T1000 (cell line): ENCODE results near the gene WASF2.
"Not testable (repeated sequence)": the region's sequence is repeated elsewhere in the genome, so short reads cannot be mapped to it uniquely, and the experiment has no call there.

Experiments
- DNase-seq: peaks from one replicate; lab custom pipeline; 2025; ENCODE audit warnings: mixed read lengths; lab: John Stamatoyannopoulos, UW

The WASF2 gene

DNA sequence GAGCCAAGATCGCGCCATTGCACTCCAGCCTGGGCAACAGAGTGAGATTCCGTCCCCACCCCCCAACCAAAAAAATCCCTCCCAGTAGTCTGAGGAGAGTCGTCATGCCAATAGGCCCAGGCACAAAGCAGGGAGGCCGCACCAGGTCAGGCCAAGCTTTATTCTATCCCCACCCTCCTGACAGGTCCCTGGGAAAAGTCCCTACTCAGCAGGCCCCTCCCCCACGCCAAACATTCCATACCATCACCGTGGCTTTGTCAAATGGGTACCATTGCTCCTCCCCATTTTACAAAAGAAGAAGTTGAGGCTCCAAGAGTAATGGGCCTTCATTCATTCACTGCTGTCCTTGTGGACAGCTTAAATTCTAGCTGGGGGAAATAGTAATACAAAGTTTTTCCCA, 92.2 kb downstream of the WASF2 start:
- DNase-seq: no peak

DNA sequence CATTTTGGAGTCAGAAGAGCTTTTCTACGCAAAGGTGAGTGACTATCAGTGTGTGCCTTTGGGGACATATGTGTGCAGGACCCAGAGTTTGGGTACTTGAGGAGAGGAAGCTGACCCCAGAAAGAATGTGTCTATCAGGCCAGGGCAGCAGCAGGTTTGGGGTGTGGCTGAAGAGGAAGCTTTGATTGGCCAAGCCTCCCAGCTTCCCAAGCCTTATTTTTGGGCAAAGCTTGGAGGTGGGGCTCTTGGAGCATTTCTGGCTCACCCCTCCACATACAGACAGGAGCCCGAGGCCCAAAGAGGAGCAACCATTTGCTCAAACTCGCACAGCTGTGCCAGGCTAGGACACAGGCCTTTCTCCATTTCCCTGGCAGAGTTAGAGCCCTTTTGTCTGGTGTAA, 92.9 kb downstream of the WASF2 start:
- DNase-seq: no peak

DNA sequence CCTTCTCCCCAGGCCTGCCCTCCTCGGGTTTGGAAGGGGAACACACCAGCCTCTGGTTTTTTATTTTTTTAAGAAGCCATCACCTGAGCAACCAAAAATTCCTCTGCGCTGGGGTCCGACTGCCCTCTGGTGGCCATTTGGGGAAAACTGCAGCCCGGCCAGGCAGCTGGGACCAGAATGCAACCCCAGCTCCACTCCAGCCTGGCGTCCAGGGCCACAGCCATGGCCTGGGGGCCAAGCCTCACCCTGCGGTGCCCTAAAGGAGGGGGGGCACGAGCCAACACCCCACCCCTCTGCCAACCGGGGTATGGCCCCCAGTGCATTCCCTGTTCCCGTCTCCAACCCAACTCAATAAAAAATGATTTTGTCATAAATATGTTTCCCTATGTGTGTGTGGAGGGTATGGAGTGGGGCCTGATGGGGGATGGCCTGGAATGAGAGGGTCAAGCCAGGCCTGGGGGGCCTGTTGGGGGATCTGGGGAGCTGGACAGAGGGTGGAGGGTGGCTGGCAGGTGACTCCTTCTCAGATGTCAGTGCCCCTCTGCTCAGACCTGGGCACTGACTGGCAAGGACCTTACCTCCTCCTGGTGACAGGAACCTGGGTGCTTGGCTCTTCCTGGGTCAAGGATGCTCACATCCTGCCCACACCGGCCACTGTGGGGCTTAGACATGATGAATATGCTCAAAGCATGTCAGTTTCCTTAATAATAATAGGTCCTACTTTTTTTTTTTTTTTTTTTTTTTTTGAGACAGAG, 94.3 kb downstream of the WASF2 start:
- peak; percentile 58 for DNase-seq

DNA sequence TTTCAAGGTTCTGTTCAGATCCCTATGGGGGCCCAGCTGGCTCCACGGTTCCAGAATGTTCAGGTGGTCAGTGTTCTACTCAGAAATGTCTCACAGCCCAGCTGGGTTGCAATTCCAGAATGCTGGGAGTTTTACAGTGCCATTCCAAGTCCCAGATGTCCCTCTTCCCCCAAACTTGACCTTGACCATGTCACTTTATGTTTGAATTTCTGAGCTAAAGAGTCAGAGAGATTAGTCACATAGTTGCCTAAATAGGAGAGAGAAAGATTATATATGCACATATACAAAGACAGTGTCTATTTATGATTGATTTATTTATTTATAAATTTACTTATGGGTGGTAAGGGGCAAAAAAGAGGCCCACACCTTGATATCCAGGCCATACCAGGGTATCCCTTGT, 95.0 kb downstream of the WASF2 start:
- no peak for DNase-seq

DNA sequence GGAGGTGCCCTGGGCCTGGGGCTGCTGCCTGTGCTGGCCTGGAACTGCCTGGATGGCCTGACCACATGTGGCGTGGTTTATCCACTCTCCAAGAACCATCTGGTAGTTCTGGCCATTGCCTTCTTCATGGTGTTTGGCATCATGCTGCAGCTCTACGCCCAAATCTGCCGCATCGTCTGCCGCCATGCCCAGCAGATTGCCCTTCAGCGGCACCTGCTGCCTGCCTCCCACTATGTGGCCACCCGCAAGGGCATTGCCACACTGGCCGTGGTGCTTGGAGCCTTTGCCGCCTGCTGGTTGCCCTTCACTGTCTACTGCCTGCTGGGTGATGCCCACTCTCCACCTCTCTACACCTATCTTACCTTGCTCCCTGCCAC, 95.7 kb downstream of the WASF2 start:
- DNase-seq: no peak

DNA sequence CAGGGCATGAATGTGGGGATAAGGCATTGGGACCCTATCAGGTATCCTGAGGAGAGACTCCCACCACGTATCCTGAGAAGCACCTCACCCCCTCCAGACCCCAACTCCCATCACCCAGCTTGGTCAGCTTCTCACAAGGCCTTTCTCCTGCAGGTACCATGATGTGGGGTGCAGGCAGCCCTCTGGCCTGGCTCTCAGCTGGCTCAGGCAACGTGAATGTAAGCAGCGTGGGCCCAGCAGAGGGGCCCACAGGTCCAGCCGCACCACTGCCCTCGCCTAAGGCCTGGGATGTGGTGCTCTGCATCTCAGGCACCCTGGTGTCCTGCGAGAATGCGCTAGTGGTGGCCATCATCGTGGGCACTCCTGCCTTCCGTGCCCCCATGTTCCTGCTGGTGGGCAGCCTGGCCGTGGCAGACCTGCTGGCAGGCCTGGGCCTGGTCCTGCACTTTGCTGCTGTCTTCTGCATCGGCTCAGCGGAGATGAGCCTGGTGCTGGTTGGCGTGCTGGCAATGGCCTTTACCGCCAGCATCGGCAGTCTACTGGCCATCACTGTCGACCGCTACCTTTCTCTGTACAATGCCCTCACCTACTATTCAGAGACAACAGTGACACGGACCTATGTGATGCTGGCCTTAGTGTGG, 96.2 kb downstream of the WASF2 start:
- no peak for DNase-seq

DNA sequence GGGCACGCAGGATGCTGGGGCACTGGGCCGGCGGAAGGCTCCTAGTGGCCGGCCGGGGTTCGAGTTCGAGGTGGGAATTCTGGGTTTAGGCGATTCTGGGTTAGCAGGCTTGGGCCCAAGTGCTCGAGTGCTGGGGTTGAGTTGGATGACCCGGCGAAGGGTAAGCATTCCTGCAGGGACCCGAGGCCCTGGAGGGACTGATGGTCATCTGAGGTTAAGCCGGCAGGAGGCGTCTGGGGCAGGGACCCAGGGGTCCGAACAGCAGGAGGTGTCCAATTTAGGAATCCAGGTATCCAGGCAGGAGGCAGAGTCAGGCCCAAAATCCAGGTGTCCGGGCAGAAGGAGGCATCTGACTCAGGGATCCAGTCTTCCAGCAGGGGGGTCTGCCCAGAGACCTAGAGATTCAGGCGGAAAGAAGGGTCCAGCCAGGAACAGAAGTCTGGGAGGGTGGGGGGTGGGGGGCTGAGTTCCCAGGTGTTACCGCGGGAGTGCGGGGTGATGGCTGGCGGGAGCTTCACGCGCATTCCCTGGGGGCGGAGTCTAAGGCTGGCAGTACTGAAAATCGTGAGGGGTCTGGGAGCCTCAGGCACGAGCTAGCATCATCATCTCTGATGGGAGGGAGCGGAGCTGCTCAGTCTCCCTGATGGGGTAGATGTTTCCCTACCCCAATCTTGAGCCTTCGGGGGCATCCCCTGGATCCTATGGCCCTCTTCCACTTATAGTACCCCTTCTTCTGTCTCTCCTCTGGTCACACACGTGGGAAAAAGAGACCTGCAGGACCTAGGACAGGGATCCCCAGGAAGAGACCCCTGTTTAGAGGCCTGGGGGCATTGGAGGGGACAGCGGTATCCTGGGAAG, 97.0 kb downstream of the WASF2 start:
- no peak for DNase-seq

DNA sequence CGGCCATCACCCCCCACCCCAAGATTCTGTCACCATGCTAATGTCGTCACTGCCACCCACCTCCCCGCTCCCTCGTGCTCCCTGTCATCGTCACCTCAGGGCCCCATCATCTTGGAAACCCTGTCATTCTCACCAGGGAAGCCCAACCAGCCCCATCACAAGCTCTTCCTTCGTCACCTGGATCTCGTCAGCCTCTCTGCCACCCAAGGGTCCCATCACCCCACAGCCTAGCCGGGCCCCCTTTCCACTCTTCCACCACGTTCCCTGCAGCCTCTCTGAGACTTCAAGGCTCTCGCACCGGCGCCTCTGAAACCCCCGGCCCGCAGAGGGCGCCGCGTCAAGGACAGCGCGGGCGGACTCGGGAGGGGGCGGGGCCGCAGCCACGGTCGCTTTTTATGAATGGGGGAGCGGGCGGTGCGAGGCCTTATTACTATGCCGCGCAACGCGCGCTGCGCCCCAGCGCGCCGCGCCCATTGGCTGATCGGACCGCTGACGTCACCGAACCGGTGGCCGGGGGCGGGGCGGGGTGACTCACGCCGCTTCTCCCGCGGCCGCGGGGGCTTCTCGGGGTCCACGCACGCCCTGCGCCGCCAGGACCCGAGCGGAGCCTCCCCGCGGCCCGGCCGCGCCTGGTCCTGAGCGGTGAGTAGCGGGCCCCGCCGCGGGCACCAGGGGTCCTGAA, 97.7 kb downstream of the WASF2 start, which contains the start of gene GPR3:
GPR3 (plus strand) TSS at position 527 of the 682 bp plus-strand sequence. CDS start 1,177 bp downstream, outside the sequence.
- DNase-seq: peak; percentile 89

DNA sequence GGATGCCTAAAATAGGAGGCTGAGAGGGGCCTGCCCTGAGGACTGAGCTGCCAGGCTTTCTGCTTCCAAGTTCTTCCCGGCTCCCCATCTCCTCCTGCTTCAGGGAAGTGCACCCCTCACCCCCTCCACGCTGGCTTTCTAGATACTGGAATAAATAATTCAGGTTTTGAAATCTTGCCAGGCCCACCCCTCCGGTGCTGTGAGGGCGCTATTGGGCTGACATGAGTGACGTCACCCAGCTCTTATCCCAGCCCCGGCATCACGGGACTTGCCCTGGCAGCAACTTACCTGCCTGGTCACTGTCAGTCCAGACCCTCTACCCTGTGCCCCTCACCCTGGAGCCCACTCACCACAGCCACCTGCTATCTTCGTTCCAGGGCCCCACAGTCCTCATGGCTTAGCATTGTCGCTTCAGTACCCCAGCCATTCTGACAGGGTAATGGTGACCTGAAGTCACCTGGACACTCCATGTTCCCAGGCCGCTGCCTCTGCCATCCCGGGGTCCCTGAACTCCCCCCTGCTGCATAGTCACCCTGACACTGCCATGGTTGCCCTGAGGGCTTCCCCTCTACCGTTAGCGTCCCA, 98.4 kb downstream of the WASF2 start:
- DNase-seq: peak; percentile 35

DNA sequence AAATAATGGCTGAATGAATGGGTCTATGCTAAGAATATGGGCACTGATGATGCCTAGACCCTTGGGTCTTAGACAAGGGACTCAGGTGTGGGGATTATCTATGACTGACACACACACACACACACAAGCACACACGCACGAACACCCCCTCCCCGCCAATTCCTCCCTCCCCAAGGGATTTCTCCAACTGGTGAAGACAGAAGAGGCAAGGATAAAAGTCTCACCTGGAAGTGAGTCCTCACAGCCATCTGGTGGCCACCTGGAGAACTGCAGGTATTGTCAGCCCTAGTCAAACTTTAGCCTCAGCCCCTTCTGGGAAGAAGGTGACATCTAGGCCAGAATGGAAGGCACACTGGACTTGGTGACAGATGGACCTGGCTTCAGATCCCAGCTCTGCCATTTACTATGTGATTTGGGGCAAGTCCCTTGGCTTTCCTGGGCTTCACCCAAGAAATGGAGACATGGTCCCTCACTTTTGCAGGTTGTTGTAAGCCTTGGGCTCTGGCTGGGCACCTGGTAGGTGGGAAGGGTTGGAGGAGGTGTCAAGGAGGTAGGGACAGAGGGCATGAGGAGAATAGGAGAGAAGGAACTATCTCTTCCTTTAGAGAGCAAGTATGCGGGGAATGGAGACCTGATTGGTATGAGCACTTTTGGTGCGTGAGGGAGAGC, 101.5 kb downstream of the WASF2 start:
- peak; percentile 34 for DNase-seq

DNA sequence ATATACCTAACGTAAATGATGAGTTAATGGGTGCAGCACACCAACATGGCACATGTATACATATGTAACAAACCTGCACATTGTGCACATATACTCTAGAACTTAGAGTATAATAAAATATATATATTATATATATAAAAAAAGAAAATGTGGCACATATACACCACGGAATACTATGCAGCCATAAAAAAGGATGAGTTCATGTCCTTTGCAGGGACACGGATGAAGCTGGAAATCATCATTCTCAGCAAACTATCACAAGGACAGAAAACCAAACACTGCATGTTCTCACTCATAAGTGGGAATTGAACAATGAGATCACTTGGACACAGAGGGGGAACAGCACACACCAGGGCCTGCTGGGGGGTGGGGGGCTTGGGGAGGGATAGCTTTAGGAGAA, 105.2 kb downstream of the WASF2 start:
- DNase-seq: not testable (repeated sequence)

DNA sequence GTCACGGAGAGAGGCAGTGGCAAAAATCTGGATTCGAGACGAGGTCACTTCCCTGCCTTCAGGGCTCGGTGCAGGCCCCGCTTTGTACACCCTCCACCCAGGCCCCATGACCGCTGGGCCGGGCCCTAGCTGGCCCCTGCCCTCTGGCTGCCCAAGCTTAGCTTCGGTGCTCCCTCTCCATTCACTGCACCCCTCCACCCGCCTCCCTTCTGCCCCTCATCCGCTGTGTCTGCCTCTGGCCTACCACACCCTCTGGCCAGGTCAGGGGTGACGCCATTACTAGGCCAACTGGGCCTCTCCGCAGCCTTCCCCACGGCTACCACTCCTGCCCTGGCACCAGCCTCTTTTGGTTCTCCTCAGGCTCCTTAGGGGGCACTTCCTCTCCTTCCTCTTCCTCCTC, 106.3 kb downstream of the WASF2 start:
- no peak for DNase-seq

DNA sequence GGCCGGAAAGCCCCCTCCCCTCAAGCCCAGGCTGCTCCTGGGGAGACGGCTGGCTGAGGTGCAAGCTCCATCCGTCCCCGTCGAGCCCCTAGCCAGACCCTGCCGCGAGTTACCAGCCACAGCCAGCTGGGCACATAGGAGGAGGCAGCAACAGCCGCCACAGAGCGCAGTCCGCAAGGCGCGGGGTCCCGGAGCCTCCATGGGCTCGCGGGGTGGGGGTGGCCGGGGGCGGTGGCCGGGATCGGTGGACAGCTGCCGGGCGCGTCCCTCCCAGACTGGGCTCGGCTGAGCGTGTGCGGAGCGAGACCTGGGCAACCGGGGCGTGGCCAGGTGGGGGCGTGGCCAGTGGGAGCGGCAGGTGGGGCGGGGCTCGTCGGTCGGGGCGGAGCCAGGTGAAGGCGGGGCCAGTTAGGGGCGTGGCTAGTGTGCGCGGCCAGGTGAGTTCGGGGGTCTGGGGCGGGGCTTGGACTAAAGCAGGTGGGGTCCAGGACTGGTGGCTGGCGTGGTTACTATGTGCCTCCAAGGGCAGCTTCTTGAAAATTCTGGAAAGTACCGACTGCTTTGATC, 106.8 kb downstream of the WASF2 start, which contains the start of gene CD164L2:
CD164L2 (minus strand) TSS at position 295 of the 567 bp plus-strand sequence; CDS start at position 201, 94 bp downstream.
- no peak for DNase-seq

DNA sequence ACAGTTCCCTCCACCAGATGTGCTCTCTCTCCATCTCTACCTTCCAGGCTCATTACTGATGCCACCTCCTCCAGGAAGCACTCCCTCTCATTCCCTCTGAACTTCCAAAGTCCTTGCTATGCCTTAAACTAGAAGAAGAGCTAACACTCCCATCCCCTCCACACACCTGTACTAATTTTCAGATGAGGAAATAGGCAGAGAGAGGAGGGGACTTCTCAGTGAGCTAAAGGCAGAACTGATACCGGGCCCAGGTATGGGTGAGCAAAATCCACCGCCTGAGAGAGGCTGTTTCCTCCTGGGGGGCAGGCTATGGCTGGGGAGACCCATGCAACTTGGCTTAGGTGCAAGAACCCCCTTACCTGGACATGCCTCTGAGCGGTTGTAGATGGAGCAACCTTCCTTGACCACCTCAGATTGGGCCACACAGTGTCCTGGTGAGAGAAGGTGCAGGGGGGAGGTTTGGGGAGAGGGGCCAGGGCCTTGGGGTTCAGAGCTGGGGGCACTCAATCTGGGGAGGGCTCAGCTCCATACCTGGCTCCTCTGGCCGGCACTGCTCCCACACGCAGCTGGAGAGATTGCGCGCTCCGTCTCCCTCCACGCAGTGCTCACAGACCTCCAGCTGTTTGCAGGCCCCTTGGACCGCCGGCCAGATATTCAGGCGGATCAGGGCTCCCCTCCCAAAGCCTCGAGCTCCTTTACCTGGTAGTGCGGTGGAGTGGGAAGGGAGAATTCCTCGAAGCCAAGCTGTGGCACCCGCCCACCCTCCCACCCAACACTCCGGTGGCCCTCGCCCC, 107.8 kb downstream of the WASF2 start:
- DNase-seq: no peak

DNA sequence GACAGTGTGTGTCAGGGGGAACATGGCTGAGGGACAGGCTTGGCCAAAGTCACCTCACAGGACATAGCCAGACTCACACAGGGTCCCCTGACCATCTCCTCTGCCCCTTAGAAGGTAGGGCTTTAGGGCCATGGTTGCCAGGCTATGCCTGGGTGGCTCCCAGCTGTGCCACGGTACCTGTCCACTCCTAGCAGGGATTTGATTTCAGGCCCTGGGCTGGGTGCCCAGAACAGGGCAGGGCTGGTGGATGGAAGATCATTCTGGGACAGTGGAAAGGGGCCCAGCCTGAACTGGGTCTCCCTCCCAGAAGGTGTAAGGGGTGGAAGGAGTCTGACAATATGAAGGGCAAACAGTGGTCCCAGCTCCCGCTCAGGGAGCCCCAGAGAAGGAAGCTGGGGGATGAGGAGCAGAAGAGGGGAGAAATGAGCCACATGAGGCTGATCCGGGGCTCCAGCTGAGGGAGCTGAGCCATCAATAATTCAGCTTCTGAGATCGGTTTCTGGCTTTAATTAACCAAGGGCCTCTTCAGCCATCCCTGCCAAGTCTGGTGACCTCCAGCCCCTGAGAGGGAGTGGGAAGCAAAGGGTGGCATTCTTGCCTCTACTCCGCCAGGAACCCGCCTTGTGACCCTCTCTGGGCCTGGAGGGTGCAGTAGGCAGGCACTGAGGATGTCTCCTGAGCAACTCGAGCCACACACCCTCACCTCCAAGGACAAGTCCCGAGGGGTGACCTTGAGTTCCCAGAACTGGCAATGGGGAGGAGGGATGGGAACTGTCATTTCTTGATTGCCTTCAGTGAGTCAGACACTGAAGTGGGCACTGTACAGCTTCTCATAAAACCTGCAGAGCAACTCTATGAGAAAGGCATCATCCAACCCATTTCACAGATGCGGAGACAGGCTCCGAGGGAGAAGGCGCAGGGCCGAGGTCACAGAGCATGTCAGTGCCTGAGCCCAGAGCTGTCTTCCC, 108.9 kb downstream of the WASF2 start:
- no peak for DNase-seq

DNA sequence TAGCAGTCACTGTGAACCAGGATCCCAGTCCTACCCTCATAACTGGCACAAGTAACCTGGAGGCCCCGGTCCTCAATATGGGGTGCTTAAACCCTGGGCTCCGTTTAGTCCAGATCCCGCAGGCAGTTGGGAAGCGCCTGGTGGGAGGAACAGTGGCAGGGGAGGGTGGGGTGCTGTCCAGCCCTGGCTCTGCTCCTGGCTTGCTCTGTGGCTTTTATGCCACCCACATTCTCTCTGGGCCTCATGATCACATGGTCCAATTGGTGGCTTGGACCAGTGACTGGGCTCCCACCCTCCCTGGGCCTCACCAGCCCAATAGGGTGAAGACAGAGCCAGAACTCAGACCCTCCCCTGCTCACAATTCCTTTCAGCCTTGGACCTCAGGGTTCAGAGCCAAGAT, 109.7 kb downstream of the WASF2 start:
- no peak for DNase-seq

DNA sequence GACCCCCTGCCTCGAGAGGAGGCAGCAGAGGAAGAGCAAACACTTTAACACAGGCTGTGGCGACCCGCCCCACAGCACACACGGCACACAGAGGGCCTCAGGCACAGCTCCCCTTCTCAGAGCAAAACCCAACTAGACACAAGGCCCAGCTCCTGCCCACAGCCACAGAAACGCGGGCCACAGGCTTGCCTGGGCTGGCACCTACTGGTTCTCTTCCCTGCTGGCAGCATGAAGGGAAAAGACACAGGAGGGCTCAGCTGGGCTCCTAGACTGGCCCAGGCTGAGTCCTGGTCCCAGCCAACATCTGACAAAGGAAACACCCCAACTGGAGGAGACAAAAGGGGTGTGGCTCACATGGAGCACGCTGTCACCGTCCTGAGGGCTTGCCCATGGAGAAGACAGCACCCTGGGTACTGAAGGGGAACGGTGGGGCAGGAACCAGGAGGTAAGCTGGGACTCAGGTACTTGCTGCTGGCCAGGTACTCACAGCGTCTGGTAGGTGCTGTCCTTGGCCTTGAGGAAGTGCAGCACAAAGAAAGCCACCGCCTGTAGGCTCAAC, 110.3 kb downstream of the WASF2 start:
- DNase-seq: no peak

DNA sequence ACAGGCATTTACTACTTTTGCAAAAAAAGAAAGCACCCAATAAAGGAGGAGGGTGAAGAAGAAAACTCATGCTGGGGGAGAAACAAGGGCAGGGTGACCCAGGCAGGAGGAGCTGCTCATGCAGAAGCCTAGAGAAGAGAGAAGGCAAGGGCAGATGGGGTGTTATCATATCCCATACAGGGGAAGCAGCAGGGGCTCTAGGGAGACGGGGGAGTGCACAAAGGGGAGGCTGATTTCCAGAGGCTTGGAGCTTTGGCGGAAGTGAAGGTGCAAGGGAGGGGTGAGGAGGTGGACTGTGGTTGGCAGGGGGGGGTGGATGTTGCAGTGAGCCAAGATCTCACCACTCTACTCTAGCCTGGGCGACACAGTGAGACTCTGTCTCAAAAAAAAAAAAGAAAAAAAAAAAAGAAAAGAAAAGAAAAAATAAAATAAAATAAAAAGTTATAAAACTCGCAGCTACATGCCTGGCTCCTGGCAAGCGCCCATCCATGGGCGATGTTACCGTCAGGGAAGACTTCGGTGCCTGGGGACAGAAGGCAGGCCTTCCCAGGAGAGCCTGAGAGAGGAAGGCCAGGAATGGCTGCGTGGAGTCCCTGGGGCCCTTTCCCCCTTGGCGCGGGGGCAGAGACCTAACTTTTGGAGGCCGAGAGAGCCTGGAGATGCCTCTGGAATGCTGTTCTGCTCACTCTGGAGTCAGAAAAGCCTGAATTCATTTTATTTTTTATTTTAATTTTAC, 112.0 kb downstream of the WASF2 start:
- no peak for DNase-seq
